ENCODE results near the gene TRIM21.
A peak's percentile ranks its signal among the peaks of the same experiment; 100 is the strongest.

Gene TRIM21

GRCh38 chr11:4393209-4393857 lies at the start of gene TRIM21:
Gene TRIM21, minus strand, starts transcription at chr11:4393702. Its CDS starts 3,293 bp downstream, at chr11:4390409.
- in situ Hi-C loops (cut with MboI; ENCODE audit: low pct_unique_long_range_greater_than_20kb, low sequenced_read_pairs, unreplicated experiment) = no loop called here
- DNase-seq (ENCODE audit: low spot score) = peak; percentile 81
- TF ChIP-seq, protein P1, sequence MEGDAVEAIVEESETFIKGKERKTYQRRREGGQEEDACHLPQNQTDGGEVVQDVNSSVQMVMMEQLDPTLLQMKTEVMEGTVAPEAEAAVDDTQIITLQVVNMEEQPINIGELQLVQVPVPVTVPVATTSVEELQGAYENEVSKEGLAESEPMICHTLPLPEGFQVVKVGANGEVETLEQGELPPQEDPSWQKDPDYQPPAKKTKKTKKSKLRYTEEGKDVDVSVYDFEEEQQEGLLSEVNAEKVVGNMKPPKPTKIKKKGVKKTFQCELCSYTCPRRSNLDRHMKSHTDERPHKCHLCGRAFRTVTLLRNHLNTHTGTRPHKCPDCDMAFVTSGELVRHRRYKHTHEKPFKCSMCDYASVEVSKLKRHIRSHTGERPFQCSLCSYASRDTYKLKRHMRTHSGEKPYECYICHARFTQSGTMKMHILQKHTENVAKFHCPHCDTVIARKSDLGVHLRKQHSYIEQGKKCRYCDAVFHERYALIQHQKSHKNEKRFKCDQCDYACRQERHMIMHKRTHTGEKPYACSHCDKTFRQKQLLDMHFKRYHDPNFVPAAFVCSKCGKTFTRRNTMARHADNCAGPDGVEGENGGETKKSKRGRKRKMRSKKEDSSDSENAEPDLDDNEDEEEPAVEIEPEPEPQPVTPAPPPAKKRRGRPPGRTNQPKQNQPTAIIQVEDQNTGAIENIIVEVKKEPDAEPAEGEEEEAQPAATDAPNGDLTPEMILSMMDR (IDR thresholded peaks at IDR 0.05; ENCODE audit: extremely low read depth, insufficient read depth, missing control alignments) = no peak

DNA sequence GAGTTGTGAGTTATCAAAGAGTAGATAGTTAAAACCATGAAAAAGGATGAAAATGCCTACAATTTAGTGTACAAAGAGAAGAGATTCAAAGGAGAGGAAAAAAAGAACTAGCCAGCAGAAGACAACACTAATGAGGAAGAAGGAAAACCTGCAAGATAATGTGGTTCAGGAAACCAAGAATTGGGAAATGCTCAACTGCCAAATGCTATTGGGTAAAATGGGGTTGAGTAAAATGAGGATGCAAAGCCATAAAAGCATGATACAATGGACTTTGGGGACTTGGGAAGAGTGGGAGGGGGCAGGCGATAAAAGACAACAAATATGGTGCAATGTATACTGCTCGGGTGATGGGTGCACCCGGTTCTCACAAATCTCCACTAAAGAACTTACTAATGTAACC lies 48.0 kb upstream of the TRIM21 start:
- in situ Hi-C loops (cut with MboI; ENCODE audit: low pct_unique_long_range_greater_than_20kb, low sequenced_read_pairs, unreplicated experiment) = no loop called here
- DNase-seq (ENCODE audit: low spot score) = no peak
- TF ChIP-seq, protein P1 (IDR thresholded peaks at IDR 0.05; ENCODE audit: extremely low read depth, insufficient read depth, missing control alignments) = no peak

DNA sequence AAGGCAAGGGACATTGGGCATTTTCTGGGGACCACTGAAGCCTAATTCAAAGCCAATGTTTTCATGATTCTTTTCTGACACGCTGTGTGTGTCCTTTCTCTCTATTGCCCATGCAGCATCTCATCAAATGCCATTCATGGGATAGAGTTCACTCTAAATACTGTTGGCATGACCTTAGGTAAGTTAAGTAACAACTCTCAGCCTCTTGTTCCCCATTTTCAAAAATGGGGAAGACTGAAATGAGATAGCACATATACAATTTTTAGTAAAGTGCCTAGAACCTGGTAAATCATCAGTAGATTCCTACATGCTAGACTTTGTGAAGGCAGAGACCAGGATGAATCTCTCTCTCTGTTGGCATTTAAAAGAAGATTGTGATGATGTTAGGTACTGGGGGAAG lies 42.9 kb upstream of the TRIM21 start:
- in situ Hi-C loops (cut with MboI; ENCODE audit: low pct_unique_long_range_greater_than_20kb, low sequenced_read_pairs, unreplicated experiment) = no loop called here
- DNase-seq (ENCODE audit: low spot score) = no peak
- TF ChIP-seq, protein P1 (IDR thresholded peaks at IDR 0.05; ENCODE audit: extremely low read depth, insufficient read depth, missing control alignments) = no peak

- TF ChIP-seq, protein P1 (IDR thresholded peaks at IDR 0.05; ENCODE audit: extremely low read depth, insufficient read depth, missing control alignments) = no peak
- in situ Hi-C loops (cut with MboI; ENCODE audit: low pct_unique_long_range_greater_than_20kb, low sequenced_read_pairs, unreplicated experiment) = no loop called here
- no peak for DNase-seq (ENCODE audit: low spot score)
Measured at GRCh38 chr11:4433856-4434255, 40.4 kb upstream of the TRIM21 start.

GRCh38 chr11:4430051-4430450 lies 36.5 kb upstream of the TRIM21 start:
- TF ChIP-seq, protein P1 (IDR thresholded peaks at IDR 0.05; ENCODE audit: extremely low read depth, insufficient read depth, missing control alignments) = no peak
- in situ Hi-C loops (cut with MboI; ENCODE audit: low pct_unique_long_range_greater_than_20kb, low sequenced_read_pairs, unreplicated experiment) = no loop called here
- DNase-seq (ENCODE audit: low spot score) = no peak

GRCh38 chr11:4418403-4418802 lies 24.9 kb upstream of the TRIM21 start:
- in situ Hi-C loops (cut with MboI; ENCODE audit: low pct_unique_long_range_greater_than_20kb, low sequenced_read_pairs, unreplicated experiment) = no loop called here
- TF ChIP-seq, protein P1 (IDR thresholded peaks at IDR 0.05; ENCODE audit: extremely low read depth, insufficient read depth, missing control alignments) = no peak
- no peak for DNase-seq (ENCODE audit: low spot score)
